ENCODE data around the gene DDX10. TPM values are rescaled to one million over a fixed set of nuclear protein-coding genes. Genes with fewer than 3 reads are reported as not detected.

The DDX10 gene
- total RNA-seq, 1 experiment from 2014 or later = 48.3 TPM

DNA sequence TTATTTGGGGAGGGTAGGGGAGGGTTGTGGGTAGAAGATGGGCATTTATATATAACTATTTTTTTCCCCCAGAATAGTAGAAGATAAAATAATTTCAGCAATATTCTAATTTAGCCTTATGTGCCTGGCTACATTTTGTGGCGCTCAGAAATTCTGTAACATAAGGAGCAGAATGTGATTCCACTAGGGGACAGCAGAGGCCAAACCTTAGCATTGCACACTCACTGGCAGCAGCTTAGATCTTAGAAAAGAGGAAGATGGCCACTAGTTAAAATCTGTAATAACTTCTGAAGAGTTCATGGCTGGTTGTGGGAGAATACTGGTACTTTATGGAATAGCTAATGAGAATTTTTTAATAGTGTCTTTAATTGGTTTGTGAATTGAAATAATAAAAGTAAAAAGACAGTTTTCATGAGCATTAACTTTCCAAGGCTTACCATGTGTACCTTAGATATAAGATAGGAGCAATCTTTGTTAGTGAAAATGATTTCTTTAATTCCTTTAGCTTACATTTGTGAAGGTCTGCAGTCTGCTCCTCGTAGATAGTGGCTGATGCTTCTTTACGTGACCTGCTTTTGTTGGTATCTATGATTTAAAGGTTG, 33.1 kb downstream of the DDX10 start:
- H3K9me3 Mint-ChIP-seq = no peaks in the 10 kb centered on the region

More for the DNA sequence above, 33.1 kb downstream of the DDX10 start:
- Histone ChIP-seq H2AK5ac (ENCODE audit: insufficient read length, low read length) (no peak overlapping the region), H4K8ac (replicated peaks; ENCODE audit: insufficient read length, low read depth, low read length) (no peak overlapping the region), H3K79me2 (ENCODE audit: insufficient read depth, low read length) (no peaks in the 10 kb centered on the region), H2BK20ac (ENCODE audit: low read depth, low read length, poor library complexity, severe bottlenecking) (no peak overlapping the region), H4K5ac (ENCODE audit: insufficient read length, low read depth, low read length) (no peak overlapping the region), H3T11ph (ENCODE audit: low read length) (no peak overlapping the region), H3K18ac (ENCODE audit: insufficient read length, low read depth, low read length) (no peak overlapping the region), H3K4me1 (ENCODE audit: insufficient read depth, low read length) (no peaks in the 10 kb centered on the region), H2BK12ac (ENCODE audit: insufficient read length, low read depth, low read length) (no peak overlapping the region), H3K27me3 (ENCODE audit: insufficient read depth, low read length) (no peaks in the 10 kb centered on the region), H3K9me3 (ENCODE audit: control insufficient read depth, low read depth, low read length) (no peaks in the 10 kb centered on the region), H4K91ac (ENCODE audit: insufficient read length, low read depth, low read length) (no peak overlapping the region), H3K56ac (ENCODE audit: insufficient read length, low read depth, low read length) (no peak overlapping the region), H3K27ac (ENCODE audit: insufficient read length, low read depth, low read length) (no peak overlapping the region), H3K14ac (ENCODE audit: insufficient read depth, low read length) (no peak overlapping the region), H2BK120ac (ENCODE audit: low read depth, low read length, poor library complexity, severe bottlenecking) (no peak overlapping the region), H3K79me1 (ENCODE audit: insufficient read depth, low read depth, low read length, poor library complexity, severe bottlenecking) (no peaks in the 10 kb centered on the region), H4K20me1 (ENCODE audit: control insufficient read depth, insufficient read depth, insufficient read length) (no peaks in the 10 kb centered on the region), H3K23ac (ENCODE audit: insufficient read length, low read depth, low read length) (no peak overlapping the region), H3K23me2 (ENCODE audit: insufficient read length, low read depth, low read length, poor library complexity, severe bottlenecking) (no peaks in the 10 kb centered on the region), H2BK5ac (ENCODE audit: insufficient read length, low read length) (no peak overlapping the region), H3K4me2 (ENCODE audit: insufficient read depth, insufficient read length, low read length) (no peak overlapping the region), H2AFZ (ENCODE audit: low read length) (no peak overlapping the region), H2BK15ac (ENCODE audit: low read depth, low read length) (no peak overlapping the region), H3K4ac (ENCODE audit: low read depth, low read length) (no peak overlapping the region), H3K9ac (ENCODE audit: extremely low read depth, insufficient read length, low read length) (no peak overlapping the region)
- TF ChIP-seq, protein P1, sequence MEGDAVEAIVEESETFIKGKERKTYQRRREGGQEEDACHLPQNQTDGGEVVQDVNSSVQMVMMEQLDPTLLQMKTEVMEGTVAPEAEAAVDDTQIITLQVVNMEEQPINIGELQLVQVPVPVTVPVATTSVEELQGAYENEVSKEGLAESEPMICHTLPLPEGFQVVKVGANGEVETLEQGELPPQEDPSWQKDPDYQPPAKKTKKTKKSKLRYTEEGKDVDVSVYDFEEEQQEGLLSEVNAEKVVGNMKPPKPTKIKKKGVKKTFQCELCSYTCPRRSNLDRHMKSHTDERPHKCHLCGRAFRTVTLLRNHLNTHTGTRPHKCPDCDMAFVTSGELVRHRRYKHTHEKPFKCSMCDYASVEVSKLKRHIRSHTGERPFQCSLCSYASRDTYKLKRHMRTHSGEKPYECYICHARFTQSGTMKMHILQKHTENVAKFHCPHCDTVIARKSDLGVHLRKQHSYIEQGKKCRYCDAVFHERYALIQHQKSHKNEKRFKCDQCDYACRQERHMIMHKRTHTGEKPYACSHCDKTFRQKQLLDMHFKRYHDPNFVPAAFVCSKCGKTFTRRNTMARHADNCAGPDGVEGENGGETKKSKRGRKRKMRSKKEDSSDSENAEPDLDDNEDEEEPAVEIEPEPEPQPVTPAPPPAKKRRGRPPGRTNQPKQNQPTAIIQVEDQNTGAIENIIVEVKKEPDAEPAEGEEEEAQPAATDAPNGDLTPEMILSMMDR (conservative IDR thresholded peaks at IDR 0.05) = peak; percentile 86
- Mint-ChIP-seq H3K27me3 (ENCODE audit: low read depth) (no peaks in the 10 kb centered on the region), H3K27ac (no peak overlapping the region), H3K36me3 (ENCODE audit: insufficient read depth in 1 of 3, low read depth in 3 of 3) (peaks cover 3 to 33% (median 13%) of the 10 kb centered on the region in 3 experiments; a peak in 6 of 7 replicates), H3K4me3 (no peak overlapping the region), H3K4me1 (peaks cover 0 to 5% of the 10 kb centered on the region in 2 experiments; a peak in 1 of 4 replicates)
- whole genome bisulfite sequencing (ENCODE audit: extremely low coverage, insufficient read length, low lambda C conversion rate) = no CpG with 5 or more reads among the region's 3 CpGs
- peak; percentile 31 for DNase-seq
